NCI-H187 (cell line): Measurements from ENCODE around the gene DUSP22.

Experiments used
- DNase-seq, 2 experiments: peaks; one replicate each; lab custom pipeline; 2025; lab: John Stamatoyannopoulos, UW

The DUSP22 gene

GRCh38 chr6:340186-340955 lies 48.1 kb downstream of the DUSP22 start:
- DNase-seq: no peak

GRCh38 chr6:340991-341827 lies 48.9 kb downstream of the DUSP22 start:
- no peak for DNase-seq

- DNase-seq: no peak
These were observed 49.9 kb downstream of the DUSP22 start for GRCh38 chr6:341914-342831.

- no peak for DNase-seq
These were observed 50.5 kb downstream of the DUSP22 start for GRCh38 chr6:342832-343179.

GRCh38 chr6:343226-343935 lies 51.1 kb downstream of the DUSP22 start:
- DNase-seq: no peak

GRCh38 chr6:343960-344815 lies 51.9 kb downstream of the DUSP22 start:
- no peak for DNase-seq

GRCh38 chr6:344816-345340 lies 52.6 kb downstream of the DUSP22 start:
- DNase-seq: no peak

- no peak for DNase-seq
These were observed 53.6 kb downstream of the DUSP22 start for GRCh38 chr6:345747-346385.

- DNase-seq: no peak
These were observed 54.2 kb downstream of the DUSP22 start for GRCh38 chr6:346386-347030.

- no peak for DNase-seq
These were observed 54.9 kb downstream of the DUSP22 start for GRCh38 chr6:347232-347631.

- no peak for DNase-seq
These were observed 55.9 kb downstream of the DUSP22 start for GRCh38 chr6:347951-348859.

GRCh38 chr6:348860-349396 lies 56.6 kb downstream of the DUSP22 start:
- DNase-seq: no peak

- DNase-seq: no peak
These were observed 57.2 kb downstream of the DUSP22 start for GRCh38 chr6:349491-349921.

GRCh38 chr6:350371-350770 lies 58.1 kb downstream of the DUSP22 start:
- DNase-seq: no peak

GRCh38 chr6:351011-351866 lies 59.0 kb downstream of the DUSP22 start:
- no peak for DNase-seq

- DNase-seq: no peak
These were observed 59.6 kb downstream of the DUSP22 start for GRCh38 chr6:351867-352289.

- no peak for DNase-seq
These were observed 60.2 kb downstream of the DUSP22 start for GRCh38 chr6:352474-352873.
